Fibroblast of gingiva (primary cell): ENCODE measurements around the gene GPR156.

ENCODE experiments used
- DNase-seq: peaks from one replicate; pipeline ENCODE4 v3.0.0-alpha.2; 2011; ENCODE audit warnings: low read depth

The GPR156 gene

GRCh38 chr3:120119846-120120510 is 165.0 kb downstream of the GPR156 start:
- DNase-seq: no peak
